ENCODE measurements around the gene PUS10.
"Not testable (repeated sequence)": the region's sequence is repeated elsewhere in the genome, so short reads cannot be mapped to it uniquely, and the experiment has no call there.

Gene PUS10

GRCh38 chr2:60936757-60937156 lies 81.3 kb downstream of the PUS10 start:
- no peak for DNase-seq (ENCODE audit: low read depth in 3 of 3, low spot score in 1 of 3)

- no peak for DNase-seq (ENCODE audit: low read depth in 3 of 3, low spot score in 1 of 3)
These were observed 83.8 kb downstream of the PUS10 start for GRCh38 chr2:60934165-60934722.

GRCh38 chr2:60932954-60933353 lies 85.1 kb downstream of the PUS10 start:
- DNase-seq (ENCODE audit: low read depth in 3 of 3, low spot score in 1 of 3): no peak

- DNase-seq (ENCODE audit: low read depth in 3 of 3, low spot score in 1 of 3): not testable (repeated sequence)
These were observed 86.0 kb downstream of the PUS10 start for GRCh38 chr2:60932061-60932460.

GRCh38 chr2:60926741-60927552 lies 91.1 kb downstream of the PUS10 start:
- no peak for DNase-seq (ENCODE audit: low read depth in 3 of 3, low spot score in 1 of 3)

- no peak for DNase-seq (ENCODE audit: low read depth in 3 of 3, low spot score in 1 of 3)
These were observed 91.9 kb downstream of the PUS10 start for GRCh38 chr2:60925994-60926740.

GRCh38 chr2:60907329-60907728 lies 110.7 kb downstream of the PUS10 start:
- DNase-seq (ENCODE audit: low read depth in 3 of 3, low spot score in 1 of 3): no peak

GRCh38 chr2:60906395-60906794 lies 111.7 kb downstream of the PUS10 start:
- no peak for DNase-seq (ENCODE audit: low read depth in 3 of 3, low spot score in 1 of 3)

GRCh38 chr2:60905867-60906266 lies 112.2 kb downstream of the PUS10 start:
- DNase-seq (ENCODE audit: low read depth in 3 of 3, low spot score in 1 of 3): not testable (repeated sequence)

- DNase-seq (ENCODE audit: low read depth in 3 of 3, low spot score in 1 of 3): not testable (repeated sequence)
These were observed 116.8 kb downstream of the PUS10 start for GRCh38 chr2:60901296-60901695.

- DNase-seq (ENCODE audit: low read depth in 3 of 3, low spot score in 1 of 3): no peak
These were observed 118.2 kb downstream of the PUS10 start for GRCh38 chr2:60899892-60900249.

- no peak for DNase-seq (ENCODE audit: low read depth in 3 of 3, low spot score in 1 of 3)
These were observed 118.7 kb downstream of the PUS10 start for GRCh38 chr2:60899230-60899891.

GRCh38 chr2:60898567-60898966 lies 119.5 kb downstream of the PUS10 start:
- DNase-seq (ENCODE audit: low read depth in 3 of 3, low spot score in 1 of 3): no peak
